ENCODE measurements around the gene HNRNPL.

DNA sequence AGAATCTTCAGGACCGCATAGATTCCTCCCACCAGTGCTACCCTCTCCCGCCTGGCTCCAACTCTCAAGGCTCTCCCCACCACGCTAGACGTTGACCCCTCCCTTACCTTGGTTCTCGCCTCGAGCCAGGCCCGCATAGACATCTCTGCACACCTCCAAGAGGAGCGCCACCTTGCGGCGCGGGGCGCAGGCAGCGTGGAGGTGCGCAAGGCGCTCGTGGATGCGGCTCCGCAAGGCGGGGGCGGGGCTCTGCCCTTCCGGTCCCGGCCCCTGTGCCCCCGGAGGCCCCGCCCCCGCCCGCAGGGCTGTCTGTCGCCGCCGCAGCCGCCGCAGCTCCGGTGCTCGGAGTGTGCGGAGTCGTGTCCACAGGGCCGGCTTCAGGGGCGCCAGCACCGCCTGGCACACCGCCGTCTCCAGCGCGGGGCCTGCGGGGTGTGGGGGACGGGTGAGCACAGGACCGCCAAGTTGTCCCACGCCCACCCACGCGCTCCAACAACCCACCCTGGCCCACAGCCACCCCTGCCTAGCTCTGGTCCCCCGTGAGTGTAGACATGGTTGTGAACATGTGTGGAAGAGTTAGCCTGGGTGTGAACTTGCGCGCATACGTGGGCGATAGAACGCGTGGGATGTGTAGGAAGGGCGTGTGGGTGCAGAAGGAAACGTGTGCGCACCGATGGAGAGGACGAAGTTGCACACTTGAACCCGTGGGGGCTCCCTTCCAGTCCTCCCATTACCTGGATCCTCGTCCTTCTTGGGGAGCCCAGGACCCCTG lies 20.2 kb upstream of the HNRNPL start:
- TF ChIP-seq, protein P1, sequence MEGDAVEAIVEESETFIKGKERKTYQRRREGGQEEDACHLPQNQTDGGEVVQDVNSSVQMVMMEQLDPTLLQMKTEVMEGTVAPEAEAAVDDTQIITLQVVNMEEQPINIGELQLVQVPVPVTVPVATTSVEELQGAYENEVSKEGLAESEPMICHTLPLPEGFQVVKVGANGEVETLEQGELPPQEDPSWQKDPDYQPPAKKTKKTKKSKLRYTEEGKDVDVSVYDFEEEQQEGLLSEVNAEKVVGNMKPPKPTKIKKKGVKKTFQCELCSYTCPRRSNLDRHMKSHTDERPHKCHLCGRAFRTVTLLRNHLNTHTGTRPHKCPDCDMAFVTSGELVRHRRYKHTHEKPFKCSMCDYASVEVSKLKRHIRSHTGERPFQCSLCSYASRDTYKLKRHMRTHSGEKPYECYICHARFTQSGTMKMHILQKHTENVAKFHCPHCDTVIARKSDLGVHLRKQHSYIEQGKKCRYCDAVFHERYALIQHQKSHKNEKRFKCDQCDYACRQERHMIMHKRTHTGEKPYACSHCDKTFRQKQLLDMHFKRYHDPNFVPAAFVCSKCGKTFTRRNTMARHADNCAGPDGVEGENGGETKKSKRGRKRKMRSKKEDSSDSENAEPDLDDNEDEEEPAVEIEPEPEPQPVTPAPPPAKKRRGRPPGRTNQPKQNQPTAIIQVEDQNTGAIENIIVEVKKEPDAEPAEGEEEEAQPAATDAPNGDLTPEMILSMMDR (IDR thresholded peaks at IDR 0.05), result peak in 3 of 4 experiments; percentile 84 to 97 (median 85)
- TF ChIP-seq POLR2A (IDR thresholded peaks at IDR 0.05), result no peak
- no peak for TF ChIP-seq EP300 (IDR thresholded peaks at IDR 0.05)
- peak; percentile 55 for TF ChIP-seq POLR2AphosphoS5 (IDR thresholded peaks at IDR 0.05)
